Left cardiac atrium (tissue), 4 donors: ENCODE results near the gene KLHL10. TPM values are rescaled to one million over a fixed set of nuclear protein-coding genes. Genes with fewer than 3 reads are reported as not detected.

Source experiments
- ATAC-seq, 2 donors: fragments of 200-7000 bp; cut with Tn5 transposase; one replicate each; pipeline ENCODE4 v1.9.1; 2020; ENCODE audit warnings: mild to moderate bottlenecking in 2 of 2, moderate library complexity in 2 of 2
- DNase-seq: peaks from one replicate; pipeline ENCODE4 v3.0.0-alpha.2; 2020
- intact Hi-C, 2 donors: fragments of 100-400 bp; cut with DNase I; formaldehyde crosslinking; loops; one replicate each; pipeline versions ENCODE4 v1.14.1 to v1.15.1; 2022 to 2023
- total RNA-seq, 2 donors: library from RNA; stranded (reverse); fragmentation: NEBNext Ultra II Directional; extraction: Animal tissue kit (Norgen Biotek cat#: 25700); gene quantifications; one replicate each; pipeline ENCODE4 v1.2.1, GENCODE V29; 2021
- donor health status: DM: no; HTN: yes; CAD: no.
- donor health status: DM: no; HTN: yes; CAD: no; lungs with severe emphysema.
- donor health status: DM: yes; HTN: yes; CAD: no.
- donor health status: Dilated cardiomyopathy.

The KLHL10 gene
- total RNA-seq, 2 donors from 2014 or later, result 0.18 to 0.32 TPM

DNA sequence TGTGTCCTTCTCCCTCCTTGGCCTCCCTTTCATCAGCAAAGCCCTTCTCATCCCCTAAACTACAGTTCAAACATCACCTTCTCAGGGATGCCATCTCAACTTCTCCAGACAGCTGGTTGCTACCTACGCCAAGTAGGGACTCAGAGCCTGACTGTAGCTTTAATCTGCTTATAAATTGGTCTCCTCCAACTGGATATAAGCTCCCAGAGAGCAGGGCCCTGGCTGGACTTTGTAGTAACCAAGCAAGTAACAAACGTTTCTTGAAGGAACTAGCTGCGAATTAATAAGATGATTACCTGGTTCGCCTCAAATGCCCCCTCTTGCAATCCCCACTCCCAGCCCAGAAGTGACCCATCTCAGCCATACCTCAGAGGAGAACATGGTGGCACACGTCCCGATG is 45.1 kb downstream of the KLHL10 start:
- intact Hi-C loops, result no loop called here
- DNase-seq, result no peak
- ATAC-seq, result no peak

DNA sequence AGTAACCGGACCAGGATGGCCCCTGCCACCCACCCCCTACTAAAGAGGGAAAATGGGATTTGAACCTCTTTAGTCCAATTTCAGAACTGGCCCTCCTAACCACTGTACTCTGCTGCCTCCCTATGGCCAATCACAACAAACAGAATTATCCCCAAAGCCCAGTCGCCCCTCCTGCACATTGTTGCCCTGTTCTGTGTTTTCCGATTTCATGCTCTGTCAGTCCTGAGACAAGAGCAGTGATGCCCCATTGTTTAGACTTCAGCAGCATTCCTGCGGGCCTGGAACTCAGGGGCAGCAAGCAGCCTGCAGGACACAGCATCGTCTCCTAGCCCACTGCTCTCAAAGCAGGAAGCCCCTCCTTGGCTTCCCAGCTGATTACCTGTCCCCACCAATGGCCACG is 48.1 kb downstream of the KLHL10 start:
- intact Hi-C loops, result no loop called here
- no peak for ATAC-seq
- DNase-seq, result no peak

DNA sequence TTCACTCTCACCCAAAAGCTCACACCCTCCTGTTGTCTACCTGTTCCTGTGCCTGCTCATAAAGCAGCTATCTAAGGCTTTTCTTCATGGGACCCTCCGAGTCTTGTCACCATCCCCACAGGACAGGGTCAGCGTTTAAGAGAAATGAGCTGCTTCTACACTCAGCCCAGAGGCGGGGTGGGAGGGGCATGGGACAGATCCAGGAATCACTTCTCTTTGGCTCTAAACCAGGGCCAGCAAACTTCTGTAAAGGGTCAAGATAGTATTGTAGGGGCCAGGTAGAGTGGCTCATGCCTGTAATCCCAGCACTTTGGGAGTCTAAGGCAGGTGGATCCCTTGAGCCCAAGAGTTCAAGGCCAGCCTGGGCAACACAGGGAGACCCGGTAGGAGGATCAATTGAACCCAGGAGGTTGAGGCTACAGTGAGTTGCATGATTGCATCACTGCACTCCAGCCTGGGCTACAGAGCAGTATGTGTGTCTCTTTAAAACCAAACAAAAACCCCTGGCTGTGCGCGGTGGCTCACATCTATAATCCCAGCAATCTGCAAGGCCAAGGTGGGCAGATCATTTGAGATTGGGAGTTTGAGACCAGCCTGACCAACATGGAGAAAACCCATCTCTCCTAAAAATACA is 50.8 kb downstream of the KLHL10 start:
- intact Hi-C loops, result no loop called here
- no peak for ATAC-seq
- no peak for DNase-seq

DNA sequence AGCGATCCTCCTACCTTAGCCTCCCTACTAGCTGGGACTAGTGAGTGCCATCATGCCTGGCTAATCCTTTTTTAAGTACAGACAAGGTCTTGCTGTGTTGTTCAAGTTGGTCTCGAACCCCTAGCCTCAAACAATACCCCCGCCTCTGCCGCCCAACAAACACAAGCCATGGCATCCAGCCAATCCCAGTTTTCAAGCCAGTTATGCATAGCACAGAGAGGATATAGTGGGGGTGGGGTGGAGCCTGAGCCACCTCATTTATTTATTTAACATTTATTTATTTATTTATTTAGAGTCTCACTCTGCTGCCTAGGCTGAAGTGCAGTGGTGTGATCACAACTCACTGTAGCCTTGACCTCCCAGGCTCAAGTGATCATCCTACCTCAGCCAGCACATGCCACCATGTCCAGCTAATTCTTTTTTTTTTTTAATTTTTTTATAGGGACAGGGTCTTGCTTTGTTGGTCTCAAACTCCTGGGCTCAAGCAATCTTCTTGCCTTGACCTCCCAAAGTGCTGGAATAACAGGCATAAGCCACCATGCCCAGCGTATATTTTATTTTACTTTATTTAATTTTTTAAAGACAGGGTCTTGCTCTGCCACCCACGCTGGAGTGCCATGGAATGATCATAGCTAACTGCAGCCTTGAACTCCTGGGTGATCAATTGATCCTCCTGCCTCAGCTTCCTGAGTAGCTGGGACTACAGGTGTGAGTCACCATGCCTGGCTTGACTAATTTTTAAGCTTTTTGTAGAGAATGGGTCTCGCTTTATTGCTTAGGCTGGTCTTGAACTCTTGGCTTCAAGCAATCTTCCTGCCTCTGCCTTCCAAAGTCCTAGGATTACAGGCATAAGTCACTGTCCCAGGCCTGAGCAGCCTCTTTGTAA is 53.8 kb downstream of the KLHL10 start:
- intact Hi-C loops, result no loop called here
- ATAC-seq (no peak), DNase-seq (no peak)

DNA sequence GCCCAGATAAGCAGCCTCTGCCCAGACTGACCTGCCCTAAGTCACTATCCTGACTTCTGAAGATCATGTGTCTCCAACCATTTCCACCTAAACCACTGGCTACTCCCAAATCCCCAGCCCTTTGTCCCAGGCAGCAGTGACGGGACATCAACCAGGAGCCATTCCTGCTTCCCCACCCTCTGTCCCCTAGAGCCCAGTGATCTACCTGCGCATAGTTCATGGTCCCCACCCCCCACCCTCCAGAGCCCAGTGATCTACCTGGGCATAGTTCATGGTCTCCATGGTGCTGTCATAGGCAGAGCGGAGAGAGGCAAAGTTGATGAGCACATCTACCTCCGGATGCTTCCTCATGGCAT is 54.4 kb downstream of the KLHL10 start:
- intact Hi-C loops, result no loop called here
- no peak for ATAC-seq

DNA sequence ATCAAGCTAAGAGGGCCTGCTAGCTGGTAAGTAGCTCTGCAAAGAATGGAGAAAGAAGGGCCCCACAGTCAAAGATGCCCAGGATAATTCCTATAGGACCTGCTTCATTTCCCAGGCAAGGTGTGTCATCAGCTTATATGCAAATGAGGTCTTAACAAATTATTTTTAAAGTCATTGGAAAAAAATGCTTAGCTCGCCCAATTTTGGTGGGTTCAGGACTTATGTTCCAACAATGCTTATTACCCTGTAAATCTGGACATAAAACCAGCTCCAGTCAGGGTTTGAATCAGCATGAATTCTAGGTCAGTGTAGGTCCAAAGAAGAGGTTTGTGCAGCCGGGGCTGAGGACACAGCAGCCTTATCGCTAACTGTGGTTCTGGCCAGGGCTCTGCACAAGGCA is 55.8 kb downstream of the KLHL10 start:
- no peak for DNase-seq
- ATAC-seq, result no peak
- intact Hi-C loops, result no loop called here

More for the DNA sequence above, 54.4 kb downstream of the KLHL10 start:
- DNase-seq, result no peak

DNA sequence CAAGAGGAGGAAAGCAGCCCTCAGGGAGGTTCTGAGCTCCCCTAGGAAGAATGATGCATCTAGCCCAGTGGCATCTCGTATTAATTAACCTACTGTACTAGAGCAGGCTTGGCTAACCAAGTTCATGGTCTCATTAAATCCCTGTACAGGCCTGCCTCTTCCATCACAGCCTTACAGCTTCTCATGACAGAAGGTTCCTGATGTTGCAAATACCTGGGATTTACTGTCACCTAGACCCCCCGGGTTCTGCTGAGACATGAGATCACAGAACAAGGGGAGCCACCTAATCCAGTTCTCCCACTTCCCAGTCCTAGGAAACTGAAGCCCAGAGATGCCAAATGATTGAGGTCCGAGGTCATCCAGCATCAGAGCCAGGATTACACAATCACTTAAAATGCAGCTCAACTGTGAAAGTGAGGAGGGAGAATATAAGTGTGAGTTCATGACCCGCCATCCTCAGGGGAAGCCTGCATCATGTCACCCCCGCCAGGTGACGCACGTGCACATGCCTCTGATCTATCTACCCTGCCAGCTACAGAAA is 57.2 kb downstream of the KLHL10 start:
- ATAC-seq (peak; percentile 38 to 48), DNase-seq (no peak)
- intact Hi-C loops, result no loop called here

DNA sequence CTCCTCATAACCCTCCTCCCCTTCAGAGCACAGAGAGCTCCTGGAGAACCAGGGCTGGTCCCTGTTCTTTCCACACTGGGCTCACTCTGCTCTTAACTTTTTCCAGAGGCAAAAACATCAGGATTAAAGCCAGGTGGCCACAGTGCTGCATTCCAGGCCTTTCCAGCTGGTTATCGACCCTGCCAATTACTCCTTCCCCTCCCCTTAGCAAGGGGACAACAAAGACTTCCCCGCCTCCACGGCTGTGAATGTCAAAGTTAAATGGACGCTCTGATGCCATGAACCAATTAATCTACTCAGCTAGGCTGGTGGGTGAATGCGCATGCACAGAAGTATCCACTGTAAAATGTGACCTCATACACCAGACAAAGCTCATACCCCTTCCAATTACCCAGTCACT is 58.0 kb downstream of the KLHL10 start:
- peak; percentile 40 to 75 for ATAC-seq

DNA sequence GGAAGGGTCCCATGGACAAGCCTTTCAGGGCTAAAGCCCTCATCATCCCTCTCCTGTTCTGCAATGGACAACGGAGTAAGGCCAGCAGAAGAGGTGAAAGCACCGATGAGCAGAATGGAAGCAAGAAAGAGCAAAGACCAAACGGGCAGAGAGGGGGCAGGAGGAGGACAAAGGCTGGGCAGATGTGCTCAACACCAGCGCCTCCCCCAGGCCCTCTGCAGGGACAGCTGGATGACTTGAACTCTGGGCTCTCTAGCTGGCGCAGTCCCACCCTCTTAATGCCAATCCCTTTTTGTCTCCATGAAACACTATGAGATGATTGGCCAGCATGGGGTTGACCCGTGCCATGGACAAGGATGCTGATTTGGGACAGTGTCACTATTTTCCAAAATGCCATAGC is 59.1 kb downstream of the KLHL10 start:
- intact Hi-C loops, result no loop called here
- DNase-seq, result no peak

More for the DNA sequence above, 58.0 kb downstream of the KLHL10 start:
- intact Hi-C loops, result no loop called here
- peak; percentile 45 for DNase-seq

More for the DNA sequence above, 59.1 kb downstream of the KLHL10 start:
- no peak for ATAC-seq

Other genes with a start within 250 kb of the KLHL10 start
- gene KRT16, start 225.1 kb upstream of the KLHL10 start, total RNA-seq, result 1 to 10 TPM in 1 of 2 donors, under 1 TPM in 1; 0.44 to 1.1 TPM
- not detected for gene KRT17, start 213.2 kb upstream of the KLHL10 start, total RNA-seq
- 1,000 to 10,000 TPM in 1 of 2 donors, 100 to 1,000 TPM in 1; 883 to 1,102 TPM for gene EIF1, start 148.9 kb upstream of the KLHL10 start, total RNA-seq
- gene GAST, start 125.5 kb upstream of the KLHL10 start, total RNA-seq, result not detected
- gene HAP1, start 103.2 kb upstream of the KLHL10 start, total RNA-seq, result not detected
- gene JUP, start 51.1 kb upstream of the KLHL10 start, total RNA-seq, result 100 to 1,000 TPM; 117 to 139 TPM
- 10 to 100 TPM; 12.0 to 13.8 TPM for gene P3H4, start 25.9 kb upstream of the KLHL10 start, total RNA-seq
- gene FKBP10, start 24.8 kb upstream of the KLHL10 start, total RNA-seq, result 10 to 100 TPM; 33.0 to 47.3 TPM
- 10 to 100 TPM; 27.8 to 42.1 TPM for gene NT5C3B, start 1.6 kb upstream of the KLHL10 start, total RNA-seq
- 1 to 10 TPM; 4.7 to 6.1 TPM for gene KLHL11, start 27.6 kb downstream of the KLHL10 start, total RNA-seq
- 10 to 100 TPM; 58.7 to 72.2 TPM for gene ACLY, start 81.1 kb downstream of the KLHL10 start, total RNA-seq
- 1 to 10 TPM; 1.0 to 1.3 TPM for gene ODAD4, start 92.8 kb downstream of the KLHL10 start, total RNA-seq
- 10 to 100 TPM; 40.3 to 43.7 TPM for gene CNP, start 129.0 kb downstream of the KLHL10 start, total RNA-seq
- gene DNAJC7, start 179.6 kb downstream of the KLHL10 start, total RNA-seq, result 10 to 100 TPM; 57.5 to 73.9 TPM
- gene NKIRAS2, start 182.3 kb downstream of the KLHL10 start, total RNA-seq, result 10 to 100 TPM; 35.3 to 45.9 TPM
- under 1 TPM; 0.68 to 0.94 TPM for gene C17orf113, start 212.8 kb downstream of the KLHL10 start, total RNA-seq